ENCODE measurements around the gene GSDME.

DNA sequence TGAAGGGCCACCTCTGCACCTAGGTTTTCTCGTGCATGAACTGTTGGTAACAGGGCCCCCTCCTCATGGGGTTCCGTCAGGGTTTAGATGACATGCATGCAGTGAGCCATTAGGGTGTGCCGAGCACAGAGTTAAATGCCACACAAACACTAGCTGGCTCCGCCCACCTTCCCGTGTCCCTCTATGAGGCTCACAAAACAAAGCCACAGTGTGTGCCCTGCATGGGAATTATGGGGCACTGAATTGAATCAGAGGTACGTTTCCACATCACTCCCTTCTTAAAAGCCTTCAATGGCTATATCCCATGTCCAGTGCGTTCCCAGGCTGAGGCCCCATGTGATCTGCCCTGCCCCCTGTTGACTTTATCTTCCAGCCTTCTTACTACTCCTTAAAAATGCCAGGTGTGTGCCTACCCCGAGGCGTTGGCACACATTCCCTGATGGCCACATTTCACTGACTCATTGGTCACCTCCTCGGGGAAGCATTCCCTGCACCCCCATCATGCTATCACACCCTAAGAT is 35.7 kb downstream of the GSDME start:
- TF ChIP-seq, protein P1, sequence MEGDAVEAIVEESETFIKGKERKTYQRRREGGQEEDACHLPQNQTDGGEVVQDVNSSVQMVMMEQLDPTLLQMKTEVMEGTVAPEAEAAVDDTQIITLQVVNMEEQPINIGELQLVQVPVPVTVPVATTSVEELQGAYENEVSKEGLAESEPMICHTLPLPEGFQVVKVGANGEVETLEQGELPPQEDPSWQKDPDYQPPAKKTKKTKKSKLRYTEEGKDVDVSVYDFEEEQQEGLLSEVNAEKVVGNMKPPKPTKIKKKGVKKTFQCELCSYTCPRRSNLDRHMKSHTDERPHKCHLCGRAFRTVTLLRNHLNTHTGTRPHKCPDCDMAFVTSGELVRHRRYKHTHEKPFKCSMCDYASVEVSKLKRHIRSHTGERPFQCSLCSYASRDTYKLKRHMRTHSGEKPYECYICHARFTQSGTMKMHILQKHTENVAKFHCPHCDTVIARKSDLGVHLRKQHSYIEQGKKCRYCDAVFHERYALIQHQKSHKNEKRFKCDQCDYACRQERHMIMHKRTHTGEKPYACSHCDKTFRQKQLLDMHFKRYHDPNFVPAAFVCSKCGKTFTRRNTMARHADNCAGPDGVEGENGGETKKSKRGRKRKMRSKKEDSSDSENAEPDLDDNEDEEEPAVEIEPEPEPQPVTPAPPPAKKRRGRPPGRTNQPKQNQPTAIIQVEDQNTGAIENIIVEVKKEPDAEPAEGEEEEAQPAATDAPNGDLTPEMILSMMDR (IDR thresholded peaks at IDR 0.05): no peak
- TF ChIP-seq EP300 (IDR thresholded peaks at IDR 0.05): no peak
- TF ChIP-seq POLR2A (IDR thresholded peaks at IDR 0.05): no peak
